Measurements from ENCODE around the gene TLE2. TPM values are rescaled to one million over a fixed set of nuclear protein-coding genes. Genes with fewer than 3 reads are reported as not detected.

TLE2 gene
- total and polyA plus RNA-seq, 9 of the 15 experiments (the other 6 are each of a cell fraction or from before 2014, with no cell fraction given): 0.35 to 13.1 (median 6.2) TPM

- TF ChIP-seq SAP30 (IDR thresholded peaks at IDR 0.05; ENCODE audit: borderline replicate concordance, insufficient read depth, low read depth, low read length, poor library complexity, severe bottlenecking): no peak
- TF ChIP-seq E2F4 (CRISPR knock-in tag; IDR thresholded peaks at IDR 0.05; ENCODE audit: low read depth): no peak
- TF ChIP-seq NBN (IDR thresholded peaks at IDR 0.05; ENCODE audit: low read depth): no peak
- no peak for TF ChIP-seq DIDO1 (tag; IDR thresholded peaks at IDR 0.05; ENCODE audit: low read depth)
- TF ChIP-seq NR4A1 (CRISPR knock-in tag; IDR thresholded peaks at IDR 0.05): no peak
- TF ChIP-seq NR4A1 (tag; IDR thresholded peaks at IDR 0.05): no peak
- TF ChIP-seq TAF7 (tag; IDR thresholded peaks at IDR 0.05): no peak
- peak; percentile 26 for TF ChIP-seq TBP (optimal IDR thresholded peaks at IDR 0.05; ENCODE audit: low read depth, low read length)
- peak; percentile 56 for TF ChIP-seq BRD9 (IDR thresholded peaks at IDR 0.05; ENCODE audit: low read depth, partially characterized antibody)
- TF ChIP-seq ZFX (CRISPR knock-in tag; IDR thresholded peaks at IDR 0.05): peak; percentile 88
- TF ChIP-seq CBX2 (IDR thresholded peaks at IDR 0.05; ENCODE audit: insufficient read depth, low read length, poor library complexity, severe bottlenecking): no peak
- no peak for TF ChIP-seq XRCC3 (IDR thresholded peaks at IDR 0.05)
- no peak for TF ChIP-seq TOE1 (IDR thresholded peaks at IDR 0.05; ENCODE audit: borderline replicate concordance)
- TF ChIP-seq TOE1 (CRISPR knock-in tag; IDR thresholded peaks at IDR 0.05; ENCODE audit: borderline replicate concordance, low read depth): no peak
- no peak for TF ChIP-seq ZNF133 (CRISPR knock-in tag; IDR thresholded peaks at IDR 0.05)
- TF ChIP-seq EP300 (IDR thresholded peaks at IDR 0.05; ENCODE audit: low read length): no peak
- no peak for TF ChIP-seq SMARCC2 (IDR thresholded peaks at IDR 0.05; ENCODE audit: low read depth)
- TF ChIP-seq ZNF3 (CRISPR knock-in tag; IDR thresholded peaks at IDR 0.05): no peak
- peak; percentile 58; the same call in 1 of the 2 replicates for TF ChIP-seq EP400 (IDR thresholded peaks at IDR 0.05)
- peak; percentile 73 for TF ChIP-seq GABPA (tag; conservative IDR thresholded peaks at IDR 0.05; ENCODE audit: low read depth)
- no peak for TF ChIP-seq SRSF3 (IDR thresholded peaks at IDR 0.05; ENCODE audit: insufficient read depth, low read length)
- no peak for TF ChIP-seq FOSL1 (tag; conservative IDR thresholded peaks at IDR 0.05)
- no peak for TF ChIP-seq BRF1 (IDR thresholded peaks at IDR 0.05; ENCODE audit: borderline replicate concordance, extremely low read depth, insufficient read length)
- TF ChIP-seq CEBPZ (IDR thresholded peaks at IDR 0.05; ENCODE audit: borderline replicate concordance, low read depth, low read length): no peak
- peak; percentile 35; the same call in 1 of the 2 replicates for TF ChIP-seq DPF2 (IDR thresholded peaks at IDR 0.05)
These were observed 32.4 kb upstream of the TLE2 start (continued) for GRCh38 chr19:3061182-3062161.
